GM21447 (cell line): Measurements from ENCODE around the gene MIOS.
"Not testable (repeated sequence)": the region's sequence is repeated elsewhere in the genome, so short reads cannot be mapped to it uniquely, and the experiment has no call there.

Experiments
- ATAC-seq: cut with Tn5 transposase; IDR thresholded peaks from one replicate; pipeline ENCODE4 v1.9.1; 2021; ENCODE audit not compliant: unreplicated experiment

The MIOS gene

GRCh38 chr7:7642081-7642480, 75.4 kb downstream of the MIOS start:
- no peak for ATAC-seq

GRCh38 chr7:7647495-7648036, 80.9 kb downstream of the MIOS start:
- ATAC-seq, result no peak

GRCh38 chr7:7650682-7651206, 84.1 kb downstream of the MIOS start:
- no peak for ATAC-seq

- no peak for ATAC-seq
These were observed 84.8 kb downstream of the MIOS start for GRCh38 chr7:7651479-7651878.

GRCh38 chr7:7652798-7653540, 86.3 kb downstream of the MIOS start:
- no peak for ATAC-seq

- no peak for ATAC-seq
These were observed 87.0 kb downstream of the MIOS start for GRCh38 chr7:7653593-7654187.

- ATAC-seq, result no peak
These were observed 88.5 kb downstream of the MIOS start for GRCh38 chr7:7654964-7655715.

- not testable (repeated sequence) for ATAC-seq
These were observed 89.8 kb downstream of the MIOS start for GRCh38 chr7:7656459-7656858.
